ENCODE results near the gene DNAH3.

DNA sequence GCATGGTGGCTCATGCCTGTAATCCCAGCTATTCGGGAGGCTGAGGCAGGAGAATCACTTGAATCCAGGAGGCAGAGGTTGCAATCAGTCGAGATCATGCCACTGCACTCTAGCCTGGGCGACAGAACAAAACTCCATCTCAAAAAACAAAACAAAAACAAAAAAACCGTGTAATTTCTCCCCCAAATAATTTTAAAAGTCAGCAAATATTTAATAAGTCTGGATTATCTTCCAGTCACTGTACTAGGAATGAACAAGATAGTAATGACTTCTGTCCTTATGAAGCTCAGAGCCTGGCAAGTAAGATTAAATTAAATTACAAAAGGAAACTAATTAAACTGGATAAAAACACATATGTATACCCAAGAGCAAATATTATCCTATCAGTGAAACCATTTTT, 113.5 kb downstream of the DNAH3 start:
- TF ChIP-seq, protein P1, sequence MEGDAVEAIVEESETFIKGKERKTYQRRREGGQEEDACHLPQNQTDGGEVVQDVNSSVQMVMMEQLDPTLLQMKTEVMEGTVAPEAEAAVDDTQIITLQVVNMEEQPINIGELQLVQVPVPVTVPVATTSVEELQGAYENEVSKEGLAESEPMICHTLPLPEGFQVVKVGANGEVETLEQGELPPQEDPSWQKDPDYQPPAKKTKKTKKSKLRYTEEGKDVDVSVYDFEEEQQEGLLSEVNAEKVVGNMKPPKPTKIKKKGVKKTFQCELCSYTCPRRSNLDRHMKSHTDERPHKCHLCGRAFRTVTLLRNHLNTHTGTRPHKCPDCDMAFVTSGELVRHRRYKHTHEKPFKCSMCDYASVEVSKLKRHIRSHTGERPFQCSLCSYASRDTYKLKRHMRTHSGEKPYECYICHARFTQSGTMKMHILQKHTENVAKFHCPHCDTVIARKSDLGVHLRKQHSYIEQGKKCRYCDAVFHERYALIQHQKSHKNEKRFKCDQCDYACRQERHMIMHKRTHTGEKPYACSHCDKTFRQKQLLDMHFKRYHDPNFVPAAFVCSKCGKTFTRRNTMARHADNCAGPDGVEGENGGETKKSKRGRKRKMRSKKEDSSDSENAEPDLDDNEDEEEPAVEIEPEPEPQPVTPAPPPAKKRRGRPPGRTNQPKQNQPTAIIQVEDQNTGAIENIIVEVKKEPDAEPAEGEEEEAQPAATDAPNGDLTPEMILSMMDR (IDR thresholded peaks at IDR 0.05; ENCODE audit: low read length): no peak
- TF ChIP-seq EZH2 (optimal IDR thresholded peaks at IDR 0.05; ENCODE audit: low read depth, low read length): no peak
- no peak for TF ChIP-seq EZH2phosphoT487 (IDR thresholded peaks at IDR 0.05; ENCODE audit: low read length)
